GM12878 (cell line): ENCODE measurements around the gene UGT2A3. TPM values are rescaled to one million over a fixed set of nuclear protein-coding genes. Genes with fewer than 3 reads are reported as not detected.

Source experiments
- ATAC-seq: fragments of 200-7000 bp; cut with Tn5 transposase; 3 replicates; pipeline ENCODE4 v1.9.1; 2020; ENCODE audit warnings: mild to moderate bottlenecking, moderate library complexity
- BruUV-seq: library from RNA; stranded (reverse); fragments of 400-500 nt; replicated peaks from 2 replicates; lab custom pipeline; 2021; lab: Mats Ljungman, UMichigan
- CTCF ChIA-PET: fragments of 300-600 bp; sonication (Branson Sonifier 250); formaldehyde crosslinking; extraction: SDS; loops from one replicate; lab custom pipeline; 2021; ENCODE audit warnings: inconsistent platforms; lab: Yijun Ruan, JAX
- POLR2A ChIA-PET: fragments of 350-600 bp; formaldehyde crosslinking; extraction: SDS; loops from one replicate; lab custom pipeline; 2021; ENCODE audit warnings: inconsistent platforms; lab: Charles Lee
- RAD21 ChIA-PET: fragments of 300-600 bp; sonication (Branson Sonifier 250); formaldehyde crosslinking; loops from one replicate; lab custom pipeline; 2023; ENCODE audit warnings: antibody characterized with exemption; ENCODE audit not compliant: unreplicated experiment; lab: Charles Lee
- SMC1A ChIA-PET: fragments of 300-600 bp; sonication (Branson Sonifier 250); formaldehyde crosslinking; loops from one replicate; lab custom pipeline; 2023; ENCODE audit not compliant: unreplicated experiment, uncharacterized antibody; lab: Charles Lee
- DNase-seq: peaks from one replicate; pipeline ENCODE4 v3.0.0-alpha.2; 2011; ENCODE audit warnings: low read depth, low spot score
- FAIRE-seq: peaks from 3 replicates; lab custom pipeline; 2011; peaks lifted over from hg19 to GRCh38; lab: Jason Lieb, UNC
- H2AFZ ChIP-seq: 2 replicates; pipeline ENCODE4 v1.6.0; 2011; ENCODE audit warnings: low read depth, low read length, control low read depth; ENCODE audit not compliant: control insufficient read depth
- H3K27ac ChIP-seq: 2 replicates; pipeline ENCODE4 v1.5.1; 2011; ENCODE audit warnings: control low read depth; ENCODE audit not compliant: control insufficient read depth, insufficient read depth
- H3K27me3 ChIP-seq, 2 experiments: replicated peaks in 1 of 2; 2 replicates each; pipeline versions ENCODE4 v1.6.0 to v1.6.1; 2011; ENCODE audit warnings: low read length in 1 of 2; ENCODE audit not compliant: control insufficient read depth in 2 of 2, insufficient read depth in 2 of 2
- H3K36me3 ChIP-seq, 2 experiments: 2 replicates each; pipeline ENCODE4 v1.5.1; 2011; ENCODE audit warnings: low read length in 1 of 2; ENCODE audit not compliant: control insufficient read depth in 2 of 2, insufficient read depth in 2 of 2
- H3K4me1 ChIP-seq: 2 replicates; pipeline ENCODE4 v1.6.1; 2011; ENCODE audit warnings: mild to moderate bottlenecking, low read length, moderate library complexity, mixed read lengths; ENCODE audit not compliant: control insufficient read depth, insufficient read depth
- H3K4me2 ChIP-seq: 2 replicates; pipeline ENCODE4 v1.6.0; 2011; ENCODE audit warnings: control low read depth; ENCODE audit not compliant: control insufficient read depth, insufficient read depth
- H3K4me3 ChIP-seq: fragments of 200-600 bp; sonication (generic); 2 replicates; pipeline ENCODE4 v1.5.1; 2016
- H3K79me2 ChIP-seq: 2 replicates; pipeline ENCODE4 v1.6.0; 2011; ENCODE audit warnings: low read length; ENCODE audit not compliant: control insufficient read depth, insufficient read depth
- H3K9ac ChIP-seq: 2 replicates; pipeline ENCODE4 v1.8.0; 2011; ENCODE audit warnings: low read length, control low read depth, mixed read lengths; ENCODE audit not compliant: control insufficient read depth, insufficient read depth
- H3K9me3 ChIP-seq: replicated peaks from 3 replicates; pipeline ENCODE4 v1.5.1; 2011; ENCODE audit warnings: mild to moderate bottlenecking, low read length; ENCODE audit not compliant: control insufficient read depth, insufficient read depth
- H4K20me1 ChIP-seq: 2 replicates; pipeline ENCODE4 v1.6.0; 2011; ENCODE audit not compliant: control insufficient read depth, insufficient read depth
- BCL3 ChIP-seq: IDR thresholded peaks from 2 replicates; pipeline ENCODE4 v1.6.1; 2011; ENCODE audit warnings: borderline replicate concordance, low read depth, mild to moderate bottlenecking, moderate library complexity, low read length; ENCODE audit not compliant: insufficient read depth, poor library complexity, severe bottlenecking
- EED ChIP-seq: sonication (generic); IDR thresholded peaks from 2 replicates; pipeline ENCODE4 v1.6.1; 2016; ENCODE audit warnings: antibody characterized with exemption, low read depth
- IKZF1 ChIP-seq: fragments of 450-650 bp; conservative IDR thresholded peaks from 2 replicates; pipeline ENCODE4 v1.6.1; 2017; ENCODE audit warnings: antibody characterized with exemption, mild to moderate bottlenecking
- NFYA ChIP-seq: IDR thresholded peaks from 2 replicates; pipeline ENCODE4 v1.6.1; 2011; ENCODE audit warnings: low read depth, mild to moderate bottlenecking, low read length, improper control_type of control experiment, borderline replicate concordance
- PKNOX1 ChIP-seq: fragments of 450-650 bp; IDR thresholded peaks from 2 replicates; pipeline ENCODE4 v1.6.1; 2016; ENCODE audit warnings: mild to moderate bottlenecking
- POLR2AphosphoS5 ChIP-seq: IDR thresholded peaks from 2 replicates; pipeline ENCODE4 v1.6.1; 2011; ENCODE audit warnings: mild to moderate bottlenecking, low read length, inconsistent platforms
- SREBF1 ChIP-seq: IDR thresholded peaks from 2 replicates; pipeline ENCODE4 v1.6.1; 2012; ENCODE audit warnings: mild to moderate bottlenecking, low read length
- STAT3 ChIP-seq: IDR thresholded peaks from 2 replicates; pipeline ENCODE4 v1.6.1; 2011; ENCODE audit warnings: low read depth, low read length, improper control_type of control experiment
- TAF1 ChIP-seq: IDR thresholded peaks from 2 replicates; pipeline ENCODE4 v1.6.1; 2011; ENCODE audit warnings: mild to moderate bottlenecking, low read depth, low read length, borderline replicate concordance
- ZBTB4 ChIP-seq: fragments of 450-650 bp; formaldehyde crosslinking; IDR thresholded peaks from 2 replicates; pipeline ENCODE4 v1.4.0; 2022; ENCODE audit warnings: mild to moderate bottlenecking, moderate library complexity
- WGBS: methylation state at CpG from one replicate; pipeline ENCODE4 v1.1.6; 2016; ENCODE audit warnings: low lambda C conversion rate; ENCODE audit not compliant: insufficient replicate concordance, insufficient coverage; ENCODE audit errors: missing lambda C conversion rate; 5-methylcytosine and 5-hydroxymethylcytosine counted together
- in situ Hi-C: fragments of 300-500 bp; cut with MboI; formaldehyde crosslinking; loops from 9 replicates; pipeline ENCODE4 v1.14.3; 2018; ENCODE audit warnings: mixed read lengths
- intact Hi-C: fragments of 100-400 bp; cut with micrococcal nuclease; formaldehyde crosslinking; loops from one replicate; pipeline ENCODE4 v1.14.2; 2022; ENCODE audit not compliant: unreplicated experiment
- polyA plus RNA-seq, 11 experiments: library from polyadenylated mRNA; depleted of rRNA in 4 of 11; unstranded in 6 of 11; stranded (reverse) in 5 of 11; fragments of >200 nt; fragmentation: Nextera tagmentation in 4 of 11; fragmentation: Illumina TruSeq in 1 of 11; extraction: Ambion mirVana in 4 of 11; extraction: Trizol in 1 of 11; gene quantifications; 1 replicate in 1 of 11; 2 replicates in 10 of 11; pipeline versions ENCODE4 v1.2.1 to v1.2.3, GENCODE V29; 2011 to 2016; ENCODE audit warnings: inconsistent platforms in 2 of 11, missing spikeins in 2 of 11, low read depth in 1 of 11
- total RNA-seq, 4 experiments: library from RNA; depleted of rRNA in 3 of 4; stranded (reverse); fragments of >200 nt in 3 of 4; fragmentation: Illumina TruSeq in 1 of 4; extraction: Trizol in 1 of 4; gene quantifications; 2 replicates each; pipeline versions ENCODE4 v1.2.1 to v1.2.3, GENCODE V29; 2013 to 2021
- TF ChIP-seq, protein P1 (sequence below): IDR thresholded peaks from 2 replicates; pipeline ENCODE4 v1.6.1; 2011; ENCODE audit warnings: mild to moderate bottlenecking, low read depth, low read length, moderate library complexity; ENCODE audit not compliant: insufficient replicate concordance
- TF ChIP-seq, protein P2 (sequence below): fragments of 450-650 bp; IDR thresholded peaks from 2 replicates; pipeline ENCODE4 v1.6.1; 2017; ENCODE audit warnings: antibody characterized with exemption, mild to moderate bottlenecking, moderate library complexity

UGT2A3 gene
- total and polyA plus RNA-seq, 10 of the 15 experiments (the other 5 are each of a cell fraction or from before 2014, with no cell fraction given), result 0.04 to 0.18 (median 0.09) TPM; not detected in 2

DNA sequence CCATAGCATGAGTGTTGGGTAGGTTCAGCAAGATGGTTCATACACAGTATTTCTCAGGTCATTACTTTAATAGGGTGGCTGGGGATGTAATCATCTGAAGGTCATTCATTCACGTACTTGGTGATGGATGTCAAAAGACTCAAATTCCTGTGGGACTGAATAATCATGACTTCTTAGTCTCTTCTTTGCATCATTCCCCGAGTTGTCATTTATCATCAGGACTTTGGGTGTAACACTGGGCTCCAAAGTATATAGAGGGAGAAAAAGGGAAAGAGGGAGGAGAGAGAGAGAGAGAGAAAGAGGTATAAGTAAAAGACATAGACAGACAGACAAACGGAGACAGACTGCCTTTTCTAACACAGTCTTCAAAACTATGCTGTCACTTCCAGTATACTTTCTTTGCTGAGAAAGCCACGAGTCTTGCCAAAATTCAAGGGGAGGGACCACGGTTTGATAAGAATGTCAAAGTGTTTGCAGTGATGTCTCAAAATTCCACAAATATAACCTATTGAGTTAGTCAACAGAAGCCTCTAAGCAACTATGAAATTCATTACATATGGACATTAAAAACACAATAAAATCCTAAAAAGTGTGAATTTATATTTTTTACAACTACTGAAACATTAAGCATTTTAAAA lies 55.9 kb downstream of the UGT2A3 start (continued):
- TF ChIP-seq ZBTB4 (CRISPR knock-in tag) (no peak), BCL3 (no peak)
- TF ChIP-seq, protein P1, sequence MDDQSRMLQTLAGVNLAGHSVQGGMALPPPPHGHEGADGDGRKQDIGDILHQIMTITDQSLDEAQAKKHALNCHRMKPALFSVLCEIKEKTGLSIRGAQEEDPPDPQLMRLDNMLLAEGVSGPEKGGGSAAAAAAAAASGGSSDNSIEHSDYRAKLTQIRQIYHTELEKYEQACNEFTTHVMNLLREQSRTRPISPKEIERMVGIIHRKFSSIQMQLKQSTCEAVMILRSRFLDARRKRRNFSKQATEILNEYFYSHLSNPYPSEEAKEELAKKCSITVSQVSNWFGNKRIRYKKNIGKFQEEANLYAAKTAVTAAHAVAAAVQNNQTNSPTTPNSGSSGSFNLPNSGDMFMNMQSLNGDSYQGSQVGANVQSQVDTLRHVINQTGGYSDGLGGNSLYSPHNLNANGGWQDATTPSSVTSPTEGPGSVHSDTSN, result no peak
- TF ChIP-seq, all 136 proteins: peak for 0

DNA sequence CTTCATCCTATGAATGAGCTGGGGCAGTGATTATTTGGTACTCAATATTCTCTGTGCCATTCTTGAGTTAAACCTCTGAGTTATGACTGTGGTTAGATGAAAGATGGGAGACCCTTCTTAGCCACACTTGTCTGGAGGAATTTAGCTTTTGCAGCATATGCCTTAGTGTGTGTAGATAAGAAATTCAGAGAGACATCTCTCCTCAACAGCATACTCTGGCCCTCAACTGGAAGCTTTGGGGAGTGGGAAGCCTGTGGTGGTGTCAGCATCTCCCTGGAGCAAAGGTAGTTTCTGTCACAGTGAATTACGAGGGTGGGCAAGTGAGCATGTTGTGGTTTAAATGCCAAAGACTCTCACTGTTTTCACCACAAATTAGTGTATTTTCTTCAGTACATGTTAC lies 58.7 kb downstream of the UGT2A3 start:
- H3K27ac ChIP-seq, result no peak overlapping the region
- CTCF ChIA-PET, result interaction anchor here (1.6 kb wide), 2 partner anchors 12 to 22 kb away, joined by 5 to 7 read pairs; no protein-coding TSS in a partner anchor
- no peaks in the 10 kb centered on the region for H3K4me1 ChIP-seq
- RAD21 ChIA-PET, result no interaction called here
- no peaks in the 10 kb centered on the region for H3K27me3 ChIP-seq
- ATAC-seq, result no peak
- no peak overlapping the region for H3K4me3 ChIP-seq
- no TSS peak for BruUV-seq
- WGBS, result 4% methylated on average over 1 of the region's 1 CpG
- H4K20me1 ChIP-seq, result no peaks in the 10 kb centered on the region
- H3K79me2 ChIP-seq, result no peaks in the 10 kb centered on the region
- intact Hi-C loops, result loop anchor here (10.0 kb wide), 1 partner anchor 248 kb away; no protein-coding TSS in a partner anchor
- in situ Hi-C loops, result no loop called here
- H3K36me3 ChIP-seq, result no peaks in the 10 kb centered on the region
- no peak overlapping the region for H3K4me2 ChIP-seq
- H2AFZ ChIP-seq, result no peak overlapping the region
- DNase-seq, result no peak
- SMC1A ChIA-PET, result interaction anchor here (0.6 to 1.2 kb wide), 2 partner anchors 12 to 276 kb away, joined by 4 read pairs; no protein-coding TSS in a partner anchor
- H3K9ac ChIP-seq, result no peak overlapping the region
- POLR2A ChIA-PET, result no interaction called here
- no peaks in the 10 kb centered on the region for H3K9me3 ChIP-seq
- FAIRE-seq, result no peak
- no peak for TF ChIP-seq TAF1
- TF ChIP-seq IKZF1, result no peak
- no peak for TF ChIP-seq NFYA
- TF ChIP-seq, protein P2, sequence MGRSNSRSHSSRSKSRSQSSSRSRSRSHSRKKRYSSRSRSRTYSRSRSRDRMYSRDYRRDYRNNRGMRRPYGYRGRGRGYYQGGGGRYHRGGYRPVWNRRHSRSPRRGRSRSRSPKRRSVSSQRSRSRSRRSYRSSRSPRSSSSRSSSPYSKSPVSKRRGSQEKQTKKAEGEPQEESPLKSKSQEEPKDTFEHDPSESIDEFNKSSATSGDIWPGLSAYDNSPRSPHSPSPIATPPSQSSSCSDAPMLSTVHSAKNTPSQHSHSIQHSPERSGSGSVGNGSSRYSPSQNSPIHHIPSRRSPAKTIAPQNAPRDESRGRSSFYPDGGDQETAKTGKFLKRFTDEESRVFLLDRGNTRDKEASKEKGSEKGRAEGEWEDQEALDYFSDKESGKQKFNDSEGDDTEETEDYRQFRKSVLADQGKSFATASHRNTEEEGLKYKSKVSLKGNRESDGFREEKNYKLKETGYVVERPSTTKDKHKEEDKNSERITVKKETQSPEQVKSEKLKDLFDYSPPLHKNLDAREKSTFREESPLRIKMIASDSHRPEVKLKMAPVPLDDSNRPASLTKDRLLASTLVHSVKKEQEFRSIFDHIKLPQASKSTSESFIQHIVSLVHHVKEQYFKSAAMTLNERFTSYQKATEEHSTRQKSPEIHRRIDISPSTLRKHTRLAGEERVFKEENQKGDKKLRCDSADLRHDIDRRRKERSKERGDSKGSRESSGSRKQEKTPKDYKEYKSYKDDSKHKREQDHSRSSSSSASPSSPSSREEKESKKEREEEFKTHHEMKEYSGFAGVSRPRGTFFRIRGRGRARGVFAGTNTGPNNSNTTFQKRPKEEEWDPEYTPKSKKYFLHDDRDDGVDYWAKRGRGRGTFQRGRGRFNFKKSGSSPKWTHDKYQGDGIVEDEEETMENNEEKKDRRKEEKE, result no peak
- TF ChIP-seq STAT3, result no peak
- TF ChIP-seq EED, result no peak
- no peak for TF ChIP-seq PKNOX1
- no peak for TF ChIP-seq POLR2AphosphoS5
- TF ChIP-seq SREBF1, result no peak
